Measurements from ENCODE around the gene DPP6. TPM values are rescaled to one million over a fixed set of nuclear protein-coding genes. Genes with fewer than 3 reads are reported as not detected.

DPP6 gene
- total RNA-seq, 2 experiments from 2014 or later = not detected

DNA sequence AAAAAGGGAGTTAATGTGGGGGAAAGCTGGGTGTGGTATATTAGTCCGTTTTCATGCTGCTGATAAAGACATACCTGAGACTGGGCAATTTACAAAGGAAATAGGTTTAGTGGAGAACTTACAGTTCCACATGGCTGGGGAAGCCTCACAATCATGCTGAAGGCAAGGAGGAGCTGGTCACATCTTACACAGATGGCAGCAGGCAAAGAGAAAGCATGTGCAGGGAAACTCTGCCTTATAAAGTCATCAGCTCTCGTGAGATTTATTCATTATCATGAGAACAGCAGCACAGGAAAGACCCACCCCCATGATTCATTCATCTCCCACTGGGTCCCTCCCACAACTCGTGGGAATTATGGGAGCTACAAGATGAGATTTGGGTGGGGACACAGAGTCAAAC is 836.5 kb downstream of the DPP6 start:
- intact Hi-C loops (cut with micrococcal nuclease; ENCODE audit: unreplicated experiment) = no loop called here
- no peak overlapping the region for H3K4me3 ChIP-seq (ENCODE audit: low read depth, low read length, poor library complexity, severe bottlenecking)
- no peaks in the 10 kb centered on the region for H3K4me1 ChIP-seq (ENCODE audit: insufficient read depth, low read length, poor library complexity, severe bottlenecking)
- H3K36me3 ChIP-seq (ENCODE audit: insufficient read depth, low read length) = no peaks in the 10 kb centered on the region
- H3K9me2 ChIP-seq (ENCODE audit: insufficient read depth, low read length) = no peaks in the 10 kb centered on the region
- H3K9me3 ChIP-seq (ENCODE audit: low read length) = 0 out of 2 replicates have a peak, but pooled peaks cover 6% of the 10 kb centered on the region
- BruUV-seq (replicated peaks) = no TSS peak
- no peak for TF ChIP-seq CTCF (conservative IDR thresholded peaks at IDR 0.05; ENCODE audit: low read length)
- TF ChIP-seq EZH2phosphoT487 (IDR thresholded peaks at IDR 0.05; ENCODE audit: borderline replicate concordance, low read depth, low read length) = no peak
- CTCF ChIA-PET (ENCODE audit: unreplicated experiment) = no interaction called here
- H3K27ac ChIP-seq (ENCODE audit: low read depth, low read length, poor library complexity, severe bottlenecking) = no peak overlapping the region
- H3K79me2 ChIP-seq (ENCODE audit: insufficient read depth, low read depth, low read length) = no peaks in the 10 kb centered on the region
- no peak overlapping the region for H2AFZ ChIP-seq (ENCODE audit: low read length)
- DNase-seq (ENCODE audit: low spot score) = no peak
- no peaks in the 10 kb centered on the region for H4K20me1 ChIP-seq (ENCODE audit: insufficient read depth, low read length)
- H3K4me2 ChIP-seq (ENCODE audit: low read length) = no peak overlapping the region
- POLR2A ChIA-PET = no interaction called here

DNA sequence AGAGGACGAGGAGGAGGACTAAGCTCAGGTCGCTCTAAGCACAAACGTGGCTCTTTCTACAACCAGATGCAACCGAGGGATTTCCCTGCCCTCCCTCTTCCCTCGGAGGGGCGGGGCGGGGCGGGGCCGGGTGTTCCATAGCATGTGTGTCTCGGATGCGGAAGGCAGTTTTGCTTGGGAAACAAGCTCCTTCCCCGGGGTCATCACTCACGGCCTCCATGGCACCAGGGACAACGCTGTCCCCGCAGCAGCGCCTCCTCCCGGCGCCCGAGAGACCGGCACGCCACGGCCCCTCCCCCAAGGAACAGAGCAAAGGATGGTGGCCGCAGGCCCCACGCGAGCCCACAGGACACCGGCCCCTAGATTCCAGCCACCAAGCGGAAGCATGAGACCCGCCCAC is 840.3 kb downstream of the DPP6 start:
- Histone ChIP-seq H4K20me1 (ENCODE audit: insufficient read depth, low read length) (no peaks in the 10 kb centered on the region), H3K9me2 (ENCODE audit: insufficient read depth, low read length) (no peaks in the 10 kb centered on the region), H3K9me3 (ENCODE audit: low read length) (no peaks in the 10 kb centered on the region), H3K27ac (ENCODE audit: low read depth, low read length, poor library complexity, severe bottlenecking) (no peak overlapping the region), H2AFZ (ENCODE audit: low read length) (no peak overlapping the region), H3K36me3 (ENCODE audit: insufficient read depth, low read length) (no peaks in the 10 kb centered on the region), H3K79me2 (ENCODE audit: insufficient read depth, low read depth, low read length) (no peaks in the 10 kb centered on the region), H3K4me2 (ENCODE audit: low read length) (no peak overlapping the region), H3K4me3 (ENCODE audit: low read depth, low read length, poor library complexity, severe bottlenecking) (no peak overlapping the region), H3K4me1 (ENCODE audit: insufficient read depth, low read length, poor library complexity, severe bottlenecking) (no peaks in the 10 kb centered on the region)
- ChIA-PET CTCF (ENCODE audit: unreplicated experiment) (no interaction called here), POLR2A (no interaction called here)
- no TSS peak for BruUV-seq (replicated peaks)
- DNase-seq (ENCODE audit: low spot score) = no peak
- TF ChIP-seq CTCF (conservative IDR thresholded peaks at IDR 0.05; ENCODE audit: low read length) = no peak
- TF ChIP-seq EZH2phosphoT487 (IDR thresholded peaks at IDR 0.05; ENCODE audit: borderline replicate concordance, low read depth, low read length) = no peak
- intact Hi-C loops (cut with micrococcal nuclease; ENCODE audit: unreplicated experiment) = no loop called here

DNA sequence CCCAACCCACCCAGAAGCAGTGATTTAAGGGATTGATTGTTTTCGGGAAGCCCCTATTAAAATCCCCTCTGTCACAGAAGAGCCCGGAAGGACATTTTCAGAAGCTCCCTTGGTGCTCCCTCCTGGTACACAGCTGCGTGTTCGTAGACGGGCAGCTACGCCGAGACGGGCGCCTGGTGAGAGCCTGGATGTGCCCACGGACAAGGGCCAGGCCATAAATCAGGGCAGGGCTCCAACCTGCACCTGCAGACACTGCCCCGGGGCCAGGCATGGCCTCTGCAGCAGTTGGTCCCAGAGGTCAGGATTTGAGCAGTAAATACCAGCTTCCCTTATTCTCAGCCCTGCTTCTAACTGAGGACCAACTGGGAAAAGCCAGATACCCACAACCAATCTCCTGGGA is 843.9 kb downstream of the DPP6 start:
- H2AFZ ChIP-seq (ENCODE audit: low read length) = no peak overlapping the region
- H3K4me2 ChIP-seq (ENCODE audit: low read length) = no peak overlapping the region
- POLR2A ChIA-PET = no interaction called here
- no peaks in the 10 kb centered on the region for H3K4me1 ChIP-seq (ENCODE audit: insufficient read depth, low read length, poor library complexity, severe bottlenecking)
- no peak overlapping the region for H3K4me3 ChIP-seq (ENCODE audit: low read depth, low read length, poor library complexity, severe bottlenecking)
- no peaks in the 10 kb centered on the region for H3K36me3 ChIP-seq (ENCODE audit: insufficient read depth, low read length)
- H3K27ac ChIP-seq (ENCODE audit: low read depth, low read length, poor library complexity, severe bottlenecking) = no peak overlapping the region
- H3K9me3 ChIP-seq (ENCODE audit: low read length) = no peaks in the 10 kb centered on the region
- H3K79me2 ChIP-seq (ENCODE audit: insufficient read depth, low read depth, low read length) = no peaks in the 10 kb centered on the region
- DNase-seq (ENCODE audit: low spot score) = no peak
- intact Hi-C loops (cut with micrococcal nuclease; ENCODE audit: unreplicated experiment) = no loop called here
- CTCF ChIA-PET (ENCODE audit: unreplicated experiment) = no interaction called here
- TF ChIP-seq CTCF (conservative IDR thresholded peaks at IDR 0.05; ENCODE audit: low read length) (no peak), EZH2phosphoT487 (IDR thresholded peaks at IDR 0.05; ENCODE audit: borderline replicate concordance, low read depth, low read length) (no peak)
- H3K9me2 ChIP-seq (ENCODE audit: insufficient read depth, low read length) = no peaks in the 10 kb centered on the region
- no peaks in the 10 kb centered on the region for H4K20me1 ChIP-seq (ENCODE audit: insufficient read depth, low read length)
- BruUV-seq (replicated peaks) = no TSS peak
